OCI-LY3 (cell line): ENCODE data around the gene CRYZ.
"Not testable (repeated sequence)": the region's sequence is repeated elsewhere in the genome, so short reads cannot be mapped to it uniquely, and the experiment has no call there.

Experiments
- H2AFZ ChIP-seq: fragments of 200-600, 300-600 bp; shearing (Covaris generic); 2 replicates; pipeline ENCODE4 v1.6.0; 2014; ENCODE audit warnings: antibody characterized with exemption, low read depth, low read length
- H3K27ac ChIP-seq: fragments of 200-600, 300-600 bp; sonication (generic); 2 replicates; pipeline ENCODE4 v1.5.1; 2014; ENCODE audit warnings: mild to moderate bottlenecking, low read length, moderate library complexity, mixed read lengths
- H3K27me3 ChIP-seq: fragments of 200-600, 300-600 bp; sonication (generic); 2 replicates; pipeline ENCODE4 v1.6.1; 2014; ENCODE audit warnings: low read depth, low read length, mixed read lengths
- H3K36me3 ChIP-seq: fragments of 200-600, 300-600 bp; sonication (generic); replicated peaks from 2 replicates; pipeline ENCODE3; 2014; ENCODE audit warnings: low read depth, low read length, mixed read lengths
- H3K4me1 ChIP-seq: fragments of 300-600, 200-600 bp; sonication (generic); 2 replicates; pipeline ENCODE4 v1.6.1; 2014; ENCODE audit warnings: low read length, mixed read lengths
- H3K4me2 ChIP-seq: fragments of 200-600, 300-600 bp; sonication (generic); 2 replicates; pipeline ENCODE4 v1.6.1; 2014; ENCODE audit warnings: low read length, mixed read lengths
- H3K4me3 ChIP-seq: fragments of 300-600, 200-600 bp; sonication (generic); 2 replicates; pipeline ENCODE4 v1.5.1; 2014; ENCODE audit warnings: antibody characterized with exemption, mild to moderate bottlenecking, low read length, moderate library complexity
- H3K79me2 ChIP-seq: fragments of 300-600, 200-600 bp; shearing (Covaris generic); 2 replicates; pipeline ENCODE4 v1.6.1; 2014; ENCODE audit warnings: mild to moderate bottlenecking, low read length, mixed read lengths
- H3K9ac ChIP-seq: fragments of 300-600, 200-600 bp; shearing (Covaris generic); 2 replicates; pipeline ENCODE4 v1.6.0; 2014; ENCODE audit warnings: mild to moderate bottlenecking, low read length, moderate library complexity
- H3K9me3 ChIP-seq: fragments of 200-600, 300-600 bp; shearing (Covaris generic); 2 replicates; pipeline ENCODE4 v1.6.1; 2014; ENCODE audit warnings: low read length, mixed read lengths; ENCODE audit not compliant: insufficient read depth
- H4K20me1 ChIP-seq: fragments of 200-600, 300-600 bp; sonication (generic); 2 replicates; pipeline ENCODE4 v1.6.1; 2016; ENCODE audit warnings: low read length, mixed read lengths; ENCODE audit not compliant: insufficient read depth
- CTCF ChIP-seq: fragments of 200-600, 300-600 bp; sonication (generic); IDR thresholded peaks from 2 replicates; pipeline ENCODE4 v1.5.1; 2014; ENCODE audit warnings: antibody characterized with exemption, low read length, low read depth
- EZH2phosphoT487 ChIP-seq: fragments of 200-600 bp; shearing (Covaris generic); IDR thresholded peaks from 2 replicates; pipeline ENCODE4 v1.6.1; 2018; ENCODE audit warnings: antibody characterized with exemption, mixed run types, low read depth

CRYZ gene

GRCh38 chr1:74733604-74734484, 994 bp upstream of the CRYZ start:
- H2AFZ ChIP-seq, result peak overlapping the region; percentile 63
- H4K20me1 ChIP-seq, result no peaks in the 10 kb centered on the region
- H3K4me1 ChIP-seq, result peaks cover 19% of the 10 kb centered on the region
- H3K9ac ChIP-seq, result peak overlapping the region; percentile 83
- peak overlapping the region; percentile 87 for H3K4me3 ChIP-seq
- TF ChIP-seq EZH2phosphoT487, result no peak
- peak; percentile 68 for TF ChIP-seq CTCF
- no peaks in the 10 kb centered on the region for H3K27me3 ChIP-seq
- peak overlapping the region; percentile 86 for H3K27ac ChIP-seq
- peaks cover 21% of the 10 kb centered on the region for H3K36me3 ChIP-seq
- peaks cover 19% of the 10 kb centered on the region for H3K79me2 ChIP-seq
- no peaks in the 10 kb centered on the region for H3K9me3 ChIP-seq
- H3K4me2 ChIP-seq, result peak overlapping the region; percentile 98

GRCh38 chr1:74732071-74732946, 541 bp downstream of the CRYZ start:
- Histone ChIP-seq H3K4me3 (peak overlapping the region; percentile 87), H3K4me1 (peaks cover 19% of the 10 kb centered on the region), H2AFZ (peak overlapping the region; percentile 81), H3K27ac (peak overlapping the region; percentile 86), H3K36me3 (peaks cover 17% of the 10 kb centered on the region), H3K79me2 (peaks cover 19% of the 10 kb centered on the region), H3K4me2 (peak overlapping the region; percentile 98), H3K9ac (peak overlapping the region; percentile 83)
- not testable (repeated sequence) for H3K27me3 ChIP-seq, H3K9me3 ChIP-seq, H4K20me1 ChIP-seq

GRCh38 chr1:74731399-74732052, 1.3 kb downstream of the CRYZ start:
- Histone ChIP-seq H3K27ac (peak overlapping the region; percentile 54), H3K9me3 (no peaks in the 10 kb centered on the region), H3K4me1 (peaks cover 19% of the 10 kb centered on the region), H3K27me3 (no peaks in the 10 kb centered on the region), H2AFZ (no peak overlapping the region), H3K4me2 (peak overlapping the region; percentile 98), H3K36me3 (peaks cover 9% of the 10 kb centered on the region), H3K4me3 (peak overlapping the region; percentile 59), H3K79me2 (peaks cover 19% of the 10 kb centered on the region), H3K9ac (peak overlapping the region; percentile 19; the same call in 1 of the 2 replicates), H4K20me1 (no peaks in the 10 kb centered on the region)
- TF ChIP-seq CTCF (no peak), EZH2phosphoT487 (no peak)

- Histone ChIP-seq H3K9me3 (no peaks in the 10 kb centered on the region), H3K4me1 (peaks cover 19% of the 10 kb centered on the region), H3K27ac (no peak overlapping the region), H3K4me3 (no peak overlapping the region), H3K4me2 (no peak overlapping the region), H3K79me2 (peaks cover 10% of the 10 kb centered on the region), H3K27me3 (no peaks in the 10 kb centered on the region), H3K9ac (no peak overlapping the region), H3K36me3 (peaks cover 9% of the 10 kb centered on the region), H2AFZ (no peak overlapping the region), H4K20me1 (no peaks in the 10 kb centered on the region)
- TF ChIP-seq CTCF, result no peak
- TF ChIP-seq EZH2phosphoT487, result no peak
Measured at GRCh38 chr1:74729741-74730478, 2.9 kb downstream of the CRYZ start.
